Neuron (in vitro differentiated cells): Measurements from ENCODE around the gene LAMC1.
A peak's percentile ranks its signal among the peaks of the same experiment; 100 is the strongest.

Experiments used
- H2AFZ ChIP-seq: one replicate; pipeline ENCODE4 v1.6.1; 2013; ENCODE audit warnings: low read depth, mild to moderate bottlenecking, inconsistent platforms, low read length, moderate library complexity
- H3K27me3 ChIP-seq: one replicate; pipeline ENCODE4 v1.6.1; 2013; ENCODE audit warnings: low read length; ENCODE audit not compliant: insufficient read depth
- H3K36me3 ChIP-seq: one replicate; pipeline ENCODE4 v1.6.1; 2013; ENCODE audit warnings: low read length; ENCODE audit not compliant: insufficient read depth
- H3K4me1 ChIP-seq: one replicate; pipeline ENCODE4 v1.6.1; 2013; ENCODE audit warnings: low read length; ENCODE audit not compliant: insufficient read depth
- H3K4me3 ChIP-seq: 2 replicates; pipeline ENCODE4 v1.5.1; 2013; ENCODE audit warnings: mild to moderate bottlenecking, low read length, moderate library complexity
- H3K9me3 ChIP-seq: one replicate; pipeline ENCODE4 v1.6.1; 2013; ENCODE audit warnings: low read length

LAMC1 gene

GRCh38 chr1:183023601-183024316, 539 bp downstream of the LAMC1 start:
- no peaks in the 10 kb centered on the region for H3K36me3 ChIP-seq
- H3K4me1 ChIP-seq: peaks cover 44% of the 10 kb centered on the region
- peak overlapping the region; percentile 83 for H2AFZ ChIP-seq
- H3K9me3 ChIP-seq: no peaks in the 10 kb centered on the region
- H3K4me3 ChIP-seq: peak overlapping the region; percentile 59
- H3K27me3 ChIP-seq: no peaks in the 10 kb centered on the region

- Histone ChIP-seq H3K4me3 (peak overlapping the region; percentile 59), H3K9me3 (no peaks in the 10 kb centered on the region), H2AFZ (peak overlapping the region; percentile 83), H3K4me1 (peaks cover 44% of the 10 kb centered on the region), H3K27me3 (no peaks in the 10 kb centered on the region), H3K36me3 (no peaks in the 10 kb centered on the region)
Observed at GRCh38 chr1:183024317-183025009, 1.2 kb downstream of the LAMC1 start.

GRCh38 chr1:183025010-183025337, 1.8 kb downstream of the LAMC1 start:
- H3K36me3 ChIP-seq: no peaks in the 10 kb centered on the region
- no peaks in the 10 kb centered on the region for H3K27me3 ChIP-seq
- H2AFZ ChIP-seq: no peak overlapping the region
- H3K9me3 ChIP-seq: no peaks in the 10 kb centered on the region
- H3K4me3 ChIP-seq: peak overlapping the region; percentile 59
- H3K4me1 ChIP-seq: peaks cover 44% of the 10 kb centered on the region

- Histone ChIP-seq H3K4me1 (peaks cover 44% of the 10 kb centered on the region), H3K27me3 (no peaks in the 10 kb centered on the region), H2AFZ (no peak overlapping the region), H3K4me3 (peak overlapping the region; percentile 59), H3K9me3 (no peaks in the 10 kb centered on the region), H3K36me3 (no peaks in the 10 kb centered on the region)
Observed at GRCh38 chr1:183025782-183026774, 2.9 kb downstream of the LAMC1 start.

GRCh38 chr1:183027031-183027430, 3.8 kb downstream of the LAMC1 start:
- Histone ChIP-seq H3K36me3 (no peaks in the 10 kb centered on the region), H2AFZ (no peak overlapping the region), H3K27me3 (no peaks in the 10 kb centered on the region), H3K4me1 (peaks cover 42% of the 10 kb centered on the region), H3K4me3 (no peak overlapping the region), H3K9me3 (no peaks in the 10 kb centered on the region)

- Histone ChIP-seq H2AFZ (no peak overlapping the region), H3K27me3 (no peaks in the 10 kb centered on the region), H3K4me1 (peaks cover 45% of the 10 kb centered on the region), H3K36me3 (no peaks in the 10 kb centered on the region), H3K9me3 (no peaks in the 10 kb centered on the region), H3K4me3 (no peak overlapping the region)
Observed at GRCh38 chr1:183027791-183028190, 4.6 kb downstream of the LAMC1 start.

GRCh38 chr1:183029591-183030000, 6.4 kb downstream of the LAMC1 start:
- peaks cover 42% of the 10 kb centered on the region for H3K4me1 ChIP-seq
- no peaks in the 10 kb centered on the region for H3K27me3 ChIP-seq
- no peak overlapping the region for H3K4me3 ChIP-seq

GRCh38 chr1:183030053-183030452, 6.8 kb downstream of the LAMC1 start:
- Histone ChIP-seq H3K4me1 (peaks cover 37% of the 10 kb centered on the region), H3K9me3 (no peaks in the 10 kb centered on the region), H3K4me3 (no peak overlapping the region), H3K27me3 (no peaks in the 10 kb centered on the region), H2AFZ (no peak overlapping the region), H3K36me3 (no peaks in the 10 kb centered on the region)

More at GRCh38 chr1:183029591-183030000, 6.4 kb downstream of the LAMC1 start:
- no peaks in the 10 kb centered on the region for H3K9me3 ChIP-seq
- no peak overlapping the region for H2AFZ ChIP-seq
- H3K36me3 ChIP-seq: no peaks in the 10 kb centered on the region

- no peaks in the 10 kb centered on the region for H3K36me3 ChIP-seq
- no peaks in the 10 kb centered on the region for H3K27me3 ChIP-seq
- H2AFZ ChIP-seq: no peak overlapping the region
- no peaks in the 10 kb centered on the region for H3K9me3 ChIP-seq
- H3K4me3 ChIP-seq: no peak overlapping the region
- peaks cover 18% of the 10 kb centered on the region for H3K4me1 ChIP-seq
Observed at GRCh38 chr1:183032122-183032921, 9.1 kb downstream of the LAMC1 start.

GRCh38 chr1:183033205-183033604, 10.0 kb downstream of the LAMC1 start:
- no peak overlapping the region for H2AFZ ChIP-seq
- H3K36me3 ChIP-seq: no peaks in the 10 kb centered on the region
- H3K27me3 ChIP-seq: no peaks in the 10 kb centered on the region
- peaks cover 12% of the 10 kb centered on the region for H3K4me1 ChIP-seq
- H3K9me3 ChIP-seq: no peaks in the 10 kb centered on the region
- no peak overlapping the region for H3K4me3 ChIP-seq

GRCh38 chr1:183034682-183035081, 11.5 kb downstream of the LAMC1 start:
- H3K9me3 ChIP-seq: no peaks in the 10 kb centered on the region
- no peaks in the 10 kb centered on the region for H3K36me3 ChIP-seq
- no peaks in the 10 kb centered on the region for H3K27me3 ChIP-seq
- H2AFZ ChIP-seq: no peak overlapping the region
- H3K4me3 ChIP-seq: no peak overlapping the region
- H3K4me1 ChIP-seq: peaks cover 21% of the 10 kb centered on the region

GRCh38 chr1:183038333-183038866, 15.2 kb downstream of the LAMC1 start:
- no peak overlapping the region for H3K4me3 ChIP-seq
- peaks cover 35% of the 10 kb centered on the region for H3K4me1 ChIP-seq
- H3K27me3 ChIP-seq: no peaks in the 10 kb centered on the region
- H2AFZ ChIP-seq: no peak overlapping the region
- no peaks in the 10 kb centered on the region for H3K36me3 ChIP-seq
- no peaks in the 10 kb centered on the region for H3K9me3 ChIP-seq
